Measurements from ENCODE around the gene RBMXL2. TPM values are rescaled to one million over a fixed set of nuclear protein-coding genes. Genes with fewer than 3 reads are reported as not detected.

The RBMXL2 gene
- not detected for total RNA-seq

DNA sequence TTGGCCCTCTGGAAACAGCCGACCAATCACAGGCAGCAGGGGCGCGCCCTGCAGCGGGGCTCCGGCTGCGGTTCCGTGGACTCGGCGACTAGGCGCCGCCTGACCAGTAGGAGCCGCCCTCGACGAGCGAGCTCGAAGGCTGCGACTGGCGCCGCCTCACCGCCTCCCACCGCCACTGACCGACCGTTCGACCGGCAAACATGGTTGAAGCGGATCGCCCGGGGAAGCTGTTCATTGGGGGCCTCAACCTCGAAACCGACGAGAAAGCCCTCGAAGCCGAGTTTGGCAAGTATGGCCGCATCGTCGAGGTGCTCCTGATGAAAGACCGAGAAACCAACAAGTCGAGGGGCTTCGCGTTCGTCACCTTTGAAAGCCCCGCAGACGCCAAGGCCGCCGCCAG lies at the start of gene RBMXL2:
Gene RBMXL2 (plus strand): TSS at position 78 of the 400 bp plus-strand sequence. CDS start 123 bp downstream, at position 201.

Other genes starting within 250 kb of the RBMXL2 start
- gene OR10A5, start 243.3 kb upstream of the RBMXL2 start, total RNA-seq, result not detected
- 0.22 TPM for gene OR10A2, start 225.9 kb upstream of the RBMXL2 start, total RNA-seq
- gene OR10A4, start 212.4 kb upstream of the RBMXL2 start, total RNA-seq, result not detected
- gene OR2D2, start 196.5 kb upstream of the RBMXL2 start, total RNA-seq, result 0.38 TPM
- not detected for gene OR2D3, start 168.0 kb upstream of the RBMXL2 start, total RNA-seq
- gene ZNF215, start 162.6 kb upstream of the RBMXL2 start, total RNA-seq, result 2.1 TPM
- gene ZNF214, start 68.7 kb upstream of the RBMXL2 start, total RNA-seq, result 18.0 TPM
- gene NLRP14, start 68.5 kb upstream of the RBMXL2 start, total RNA-seq, result 0.88 TPM
- gene SYT9, start 162.9 kb downstream of the RBMXL2 start, total RNA-seq, result 14.8 TPM

Measured in camera-type eye (tissue), 1 donor.